DOHH2 (cell line): ENCODE data around the gene ADARB1.

Source experiments
- EZH2phosphoT487 ChIP-seq: fragments of 200-600 bp; sonication (generic); IDR thresholded peaks from 2 replicates; pipeline ENCODE4 v1.6.1; 2017; ENCODE audit warnings: borderline replicate concordance, mild to moderate bottlenecking, antibody characterized with exemption, low read length, moderate library complexity, mixed read lengths
- TF ChIP-seq, protein P1 (sequence below): fragments of 200-600 bp; sonication (generic); IDR thresholded peaks from one replicate; pipeline ENCODE4 v1.5.1; 2014; ENCODE audit warnings: antibody characterized with exemption, mild to moderate bottlenecking, low read depth, low read length; ENCODE audit not compliant: poor library complexity, severe bottlenecking

DNA sequence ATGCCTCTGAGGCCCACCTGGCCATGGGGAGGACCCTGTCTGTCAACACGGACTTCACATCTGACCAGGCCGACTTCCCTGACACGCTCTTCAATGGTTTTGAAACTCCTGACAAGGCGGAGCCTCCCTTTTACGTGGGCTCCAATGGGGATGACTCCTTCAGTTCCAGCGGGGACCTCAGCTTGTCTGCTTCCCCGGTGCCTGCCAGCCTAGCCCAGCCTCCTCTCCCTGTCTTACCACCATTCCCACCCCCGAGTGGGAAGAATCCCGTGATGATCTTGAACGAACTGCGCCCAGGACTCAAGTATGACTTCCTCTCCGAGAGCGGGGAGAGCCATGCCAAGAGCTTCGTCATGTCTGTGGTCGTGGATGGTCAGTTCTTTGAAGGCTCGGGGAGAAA lies 101.8 kb downstream of the ADARB1 start:
- TF ChIP-seq, protein P1, sequence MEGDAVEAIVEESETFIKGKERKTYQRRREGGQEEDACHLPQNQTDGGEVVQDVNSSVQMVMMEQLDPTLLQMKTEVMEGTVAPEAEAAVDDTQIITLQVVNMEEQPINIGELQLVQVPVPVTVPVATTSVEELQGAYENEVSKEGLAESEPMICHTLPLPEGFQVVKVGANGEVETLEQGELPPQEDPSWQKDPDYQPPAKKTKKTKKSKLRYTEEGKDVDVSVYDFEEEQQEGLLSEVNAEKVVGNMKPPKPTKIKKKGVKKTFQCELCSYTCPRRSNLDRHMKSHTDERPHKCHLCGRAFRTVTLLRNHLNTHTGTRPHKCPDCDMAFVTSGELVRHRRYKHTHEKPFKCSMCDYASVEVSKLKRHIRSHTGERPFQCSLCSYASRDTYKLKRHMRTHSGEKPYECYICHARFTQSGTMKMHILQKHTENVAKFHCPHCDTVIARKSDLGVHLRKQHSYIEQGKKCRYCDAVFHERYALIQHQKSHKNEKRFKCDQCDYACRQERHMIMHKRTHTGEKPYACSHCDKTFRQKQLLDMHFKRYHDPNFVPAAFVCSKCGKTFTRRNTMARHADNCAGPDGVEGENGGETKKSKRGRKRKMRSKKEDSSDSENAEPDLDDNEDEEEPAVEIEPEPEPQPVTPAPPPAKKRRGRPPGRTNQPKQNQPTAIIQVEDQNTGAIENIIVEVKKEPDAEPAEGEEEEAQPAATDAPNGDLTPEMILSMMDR: no peak
- TF ChIP-seq EZH2phosphoT487: no peak
